Chondrocyte (in vitro differentiated cells): ENCODE measurements around the gene CDRT15L2. TPM values are rescaled to one million over a fixed set of nuclear protein-coding genes. Genes with fewer than 3 reads are reported as not detected.
"Not testable (repeated sequence)": the region's sequence is repeated elsewhere in the genome, so short reads cannot be mapped to it uniquely, and the experiment has no call there.

ENCODE experiments used
- DNase-seq: peaks from one replicate; pipeline ENCODE4 v3.0.0; 2021; ENCODE audit warnings: mixed read lengths, low spot score
- H3K27ac Mint-ChIP-seq: one replicate; pipeline ENCODE4 v1.8.0; 2021; ENCODE audit warnings: mild to moderate bottlenecking, moderate library complexity, mixed read lengths; ENCODE audit not compliant: unreplicated experiment
- H3K27me3 Mint-ChIP-seq: 2 replicates; pipeline ENCODE4 v1.8.0; 2021; ENCODE audit warnings: low read depth, mixed read lengths
- H3K36me3 Mint-ChIP-seq: 2 replicates; pipeline ENCODE4 v1.8.0; 2021; ENCODE audit warnings: low read depth, mixed read lengths
- H3K4me1 Mint-ChIP-seq: 2 replicates; pipeline ENCODE4 v1.8.0; 2021; ENCODE audit warnings: low read depth, mild to moderate bottlenecking, mixed read lengths
- H3K4me3 Mint-ChIP-seq: one replicate; pipeline ENCODE4 v1.8.0; 2021; ENCODE audit warnings: mild to moderate bottlenecking, moderate library complexity, mixed read lengths; ENCODE audit not compliant: unreplicated experiment
- H3K9me3 Mint-ChIP-seq: 2 replicates; pipeline ENCODE4 v1.8.0; 2021; ENCODE audit warnings: low read depth, mixed read lengths
- total RNA-seq: library from RNA; stranded (reverse); gene quantifications from 3 replicates; pipeline ENCODE4 v1.2.1, GENCODE V29; 2021
- TF ChIP-seq, protein P1 (sequence below): fragments of 200-600 bp; sonication (generic); IDR thresholded peaks from 2 replicates; pipeline ENCODE4 v1.5.0; 2021; ENCODE audit warnings: antibody characterized with exemption, mild to moderate bottlenecking, moderate library complexity

CDRT15L2 gene
- total RNA-seq, 1 donor from 2014 or later = not detected

DNA sequence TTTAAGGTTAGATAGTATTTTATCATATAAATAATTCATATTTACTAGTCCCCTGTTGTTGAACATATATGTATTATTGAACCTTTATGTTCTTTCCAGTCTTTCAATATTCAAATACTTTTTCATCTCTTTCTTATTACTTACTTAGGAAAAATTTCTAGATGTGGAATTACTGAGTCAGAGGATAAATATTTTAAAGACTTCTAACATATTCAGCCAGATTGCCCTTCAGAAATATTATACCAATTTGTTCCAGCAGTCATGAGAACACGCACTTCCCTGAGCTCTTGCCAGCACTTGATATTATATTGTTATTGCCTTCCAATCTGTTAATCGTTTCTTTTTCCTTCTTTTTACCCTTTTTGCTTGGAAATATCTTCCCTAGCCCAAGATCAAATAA lies 4.5 kb upstream of the CDRT15L2 start:
- H3K4me1 Mint-ChIP-seq, H3K9me3 Mint-ChIP-seq, DNase-seq, H3K4me3 Mint-ChIP-seq, H3K27me3 Mint-ChIP-seq, H3K36me3 Mint-ChIP-seq: not testable (repeated sequence)
- peak overlapping the region; percentile 45 for H3K27ac Mint-ChIP-seq

GRCh38 chr17:20583891-20584577 lies 4.5 kb downstream of the CDRT15L2 start:
- H3K9me3 Mint-ChIP-seq, DNase-seq, H3K27ac Mint-ChIP-seq, H3K27me3 Mint-ChIP-seq, H3K36me3 Mint-ChIP-seq, H3K4me1 Mint-ChIP-seq, H3K4me3 Mint-ChIP-seq: not testable (repeated sequence)

DNA sequence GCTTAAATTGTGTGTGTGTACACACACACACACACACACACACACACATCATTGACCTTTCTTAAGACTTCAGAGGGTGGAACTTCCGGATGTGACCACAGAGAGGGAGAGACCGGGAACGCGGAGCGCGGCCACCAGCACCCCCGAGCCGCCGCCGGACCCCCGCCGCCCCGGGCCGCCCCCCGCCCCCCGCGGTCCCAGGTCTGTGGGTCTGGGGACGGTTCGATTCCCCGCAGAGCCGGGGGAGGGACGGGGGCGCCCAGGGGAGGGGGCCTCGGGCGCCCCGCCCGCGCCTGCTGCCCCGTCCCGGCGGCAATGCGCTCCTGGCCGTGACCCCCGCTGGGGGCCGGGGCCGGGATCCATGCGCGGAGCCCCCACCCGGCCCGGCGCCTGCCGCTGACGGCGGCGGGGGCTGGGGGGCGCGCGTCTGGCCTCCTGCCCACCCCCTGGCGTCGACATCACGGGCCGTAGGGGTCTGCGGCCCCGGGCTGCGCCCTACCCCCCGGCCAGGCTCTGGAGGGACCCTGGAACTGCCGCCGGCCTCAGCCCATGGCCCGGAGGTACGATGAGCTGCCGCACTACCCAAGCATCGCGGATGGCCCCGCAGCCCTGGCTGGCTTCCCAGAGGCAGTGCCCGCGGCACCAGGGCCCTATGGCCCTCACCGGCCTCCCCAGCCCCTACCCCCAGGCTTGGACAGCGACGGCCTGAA lies 9.4 kb downstream of the CDRT15L2 start:
- H3K27ac Mint-ChIP-seq = not testable (repeated sequence)
- H3K4me3 Mint-ChIP-seq = peak overlapping the region; percentile 64

DNA sequence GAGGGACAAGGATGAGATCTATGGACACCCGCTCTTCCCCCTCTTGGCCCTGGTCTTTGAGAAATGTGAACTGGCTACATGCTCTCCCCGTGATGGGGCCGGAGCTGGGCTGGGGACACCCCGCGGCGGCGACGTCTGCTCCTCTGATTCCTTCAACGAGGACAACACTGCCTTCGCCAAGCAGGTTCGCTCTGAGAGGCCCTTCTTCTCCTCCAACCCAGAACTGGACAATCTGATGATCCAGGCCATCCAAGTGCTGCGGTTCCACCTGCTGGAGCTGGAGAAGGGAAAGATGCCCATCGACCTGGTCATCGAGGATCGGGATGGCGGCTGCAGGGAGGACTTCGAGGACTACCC lies 9.9 kb downstream of the CDRT15L2 start:
- H3K27me3 Mint-ChIP-seq, H3K4me1 Mint-ChIP-seq, H3K9me3 Mint-ChIP-seq, H3K36me3 Mint-ChIP-seq, DNase-seq, H3K27ac Mint-ChIP-seq: not testable (repeated sequence)
- H3K4me3 Mint-ChIP-seq = peak overlapping the region; percentile 64

More for the DNA sequence above, 9.4 kb downstream of the CDRT15L2 start:
- DNase-seq, H3K4me1 Mint-ChIP-seq, H3K9me3 Mint-ChIP-seq, H3K27me3 Mint-ChIP-seq, H3K36me3 Mint-ChIP-seq: not testable (repeated sequence)

DNA sequence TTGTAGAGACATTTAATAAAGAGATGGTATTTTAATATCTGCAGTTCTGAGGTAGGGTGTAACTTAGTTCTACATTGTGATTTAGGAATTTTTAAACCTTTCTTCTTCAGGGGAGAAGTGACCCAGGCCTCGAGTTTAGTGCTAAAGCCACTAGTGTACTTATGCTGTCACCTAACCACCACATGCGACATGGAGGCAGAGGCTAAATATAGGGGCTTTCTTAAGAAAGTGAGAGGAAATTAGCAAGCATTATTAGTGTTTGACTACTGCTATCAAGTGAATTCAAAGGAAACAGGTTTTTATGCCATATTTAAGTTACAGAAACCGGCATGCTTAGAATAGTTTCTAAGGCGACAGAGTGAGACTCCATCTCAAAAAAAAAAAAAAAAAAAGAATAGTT lies 11.5 kb downstream of the CDRT15L2 start:
- not testable (repeated sequence) for H3K4me3 Mint-ChIP-seq, H3K4me1 Mint-ChIP-seq, H3K36me3 Mint-ChIP-seq, DNase-seq, H3K27ac Mint-ChIP-seq, H3K9me3 Mint-ChIP-seq, H3K27me3 Mint-ChIP-seq

DNA sequence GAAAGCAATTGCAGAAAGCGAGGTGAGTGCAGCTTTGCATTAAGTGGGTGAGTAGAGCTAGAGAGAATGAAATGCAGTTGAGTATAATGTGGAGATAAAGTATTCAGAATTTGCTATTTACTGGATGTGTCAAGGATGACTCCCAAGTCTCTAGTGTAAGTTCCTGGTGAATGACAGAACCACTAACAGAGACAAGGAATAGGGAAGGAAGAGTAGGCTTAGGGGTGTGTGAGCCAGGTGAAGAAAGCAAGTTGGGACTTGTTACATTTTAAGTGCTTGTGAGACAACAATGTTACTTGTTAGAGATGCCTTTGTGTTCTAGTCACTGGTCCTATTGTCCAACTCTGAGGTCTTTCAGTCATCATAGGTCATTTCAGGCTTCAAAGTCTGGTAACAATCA lies 26.0 kb downstream of the CDRT15L2 start:
- not testable (repeated sequence) for H3K27ac Mint-ChIP-seq, H3K4me3 Mint-ChIP-seq, H3K4me1 Mint-ChIP-seq, H3K36me3 Mint-ChIP-seq, H3K9me3 Mint-ChIP-seq, DNase-seq, H3K27me3 Mint-ChIP-seq

DNA sequence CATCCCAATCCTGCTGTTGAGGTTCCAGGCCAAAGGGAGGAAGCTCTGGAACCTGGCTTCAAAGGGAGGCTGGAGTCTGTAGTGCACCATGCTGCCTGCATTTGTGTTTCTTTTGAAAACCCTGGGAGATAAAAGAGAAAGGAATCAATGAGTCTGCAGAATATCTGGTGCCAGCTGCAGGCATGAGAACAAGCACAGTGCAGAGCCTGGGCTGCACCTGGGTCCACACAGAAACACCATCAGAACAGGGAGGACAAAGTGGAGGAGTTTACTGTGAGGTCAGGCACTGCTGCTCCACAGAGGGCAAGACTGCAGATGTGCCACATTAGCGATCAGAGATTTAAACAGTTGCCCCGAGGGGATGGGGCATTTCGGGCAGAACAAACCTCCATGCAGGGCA lies 30.0 kb downstream of the CDRT15L2 start:
- not testable (repeated sequence) for H3K27ac Mint-ChIP-seq

GRCh38 chr17:20611309-20611708 lies 31.8 kb downstream of the CDRT15L2 start:
- no peaks in the 10 kb centered on the region for H3K4me1 Mint-ChIP-seq
- no peaks in the 10 kb centered on the region for H3K9me3 Mint-ChIP-seq
- TF ChIP-seq, protein P1, sequence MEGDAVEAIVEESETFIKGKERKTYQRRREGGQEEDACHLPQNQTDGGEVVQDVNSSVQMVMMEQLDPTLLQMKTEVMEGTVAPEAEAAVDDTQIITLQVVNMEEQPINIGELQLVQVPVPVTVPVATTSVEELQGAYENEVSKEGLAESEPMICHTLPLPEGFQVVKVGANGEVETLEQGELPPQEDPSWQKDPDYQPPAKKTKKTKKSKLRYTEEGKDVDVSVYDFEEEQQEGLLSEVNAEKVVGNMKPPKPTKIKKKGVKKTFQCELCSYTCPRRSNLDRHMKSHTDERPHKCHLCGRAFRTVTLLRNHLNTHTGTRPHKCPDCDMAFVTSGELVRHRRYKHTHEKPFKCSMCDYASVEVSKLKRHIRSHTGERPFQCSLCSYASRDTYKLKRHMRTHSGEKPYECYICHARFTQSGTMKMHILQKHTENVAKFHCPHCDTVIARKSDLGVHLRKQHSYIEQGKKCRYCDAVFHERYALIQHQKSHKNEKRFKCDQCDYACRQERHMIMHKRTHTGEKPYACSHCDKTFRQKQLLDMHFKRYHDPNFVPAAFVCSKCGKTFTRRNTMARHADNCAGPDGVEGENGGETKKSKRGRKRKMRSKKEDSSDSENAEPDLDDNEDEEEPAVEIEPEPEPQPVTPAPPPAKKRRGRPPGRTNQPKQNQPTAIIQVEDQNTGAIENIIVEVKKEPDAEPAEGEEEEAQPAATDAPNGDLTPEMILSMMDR = no peak
- peaks cover 1% of the 10 kb centered on the region for H3K27me3 Mint-ChIP-seq
- H3K27ac Mint-ChIP-seq = no peak overlapping the region
- no peak overlapping the region for H3K4me3 Mint-ChIP-seq
- H3K36me3 Mint-ChIP-seq = no peaks in the 10 kb centered on the region
- no peak for DNase-seq

More for the DNA sequence above, 30.0 kb downstream of the CDRT15L2 start:
- H3K4me1 Mint-ChIP-seq, H3K9me3 Mint-ChIP-seq, DNase-seq, H3K4me3 Mint-ChIP-seq, H3K36me3 Mint-ChIP-seq, H3K27me3 Mint-ChIP-seq: not testable (repeated sequence)
